Measurements from ENCODE around the gene KCNQ5.
"Not testable (repeated sequence)": the region's sequence is repeated elsewhere in the genome, so short reads cannot be mapped to it uniquely, and the experiment has no call there.

The KCNQ5 gene

DNA sequence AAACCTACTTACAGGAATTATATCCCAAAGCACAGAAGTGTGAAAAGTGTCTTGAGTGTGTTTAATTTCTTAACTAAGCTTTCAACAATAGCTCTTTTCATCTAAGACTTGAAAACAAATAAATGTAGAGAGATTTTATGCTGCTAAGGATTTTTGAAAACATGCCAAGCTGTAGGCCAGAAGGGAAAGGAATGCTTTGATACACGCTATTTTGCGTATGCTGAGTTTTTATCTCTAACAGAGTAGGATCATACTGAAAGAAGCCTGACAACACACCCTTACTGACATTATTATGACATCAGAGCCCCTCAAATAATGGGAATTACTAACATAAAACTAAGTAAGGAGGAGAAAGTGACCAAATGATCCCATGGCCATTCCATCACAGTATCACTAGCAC lies 338.0 kb downstream of the KCNQ5 start:
- peak; percentile 48 for DNase-seq

GRCh38 chr6:72963946-72964345 lies 342.1 kb downstream of the KCNQ5 start:
- DNase-seq = peak; percentile 15

GRCh38 chr6:72966628-72967280 lies 344.9 kb downstream of the KCNQ5 start:
- DNase-seq = peak; percentile 64

DNA sequence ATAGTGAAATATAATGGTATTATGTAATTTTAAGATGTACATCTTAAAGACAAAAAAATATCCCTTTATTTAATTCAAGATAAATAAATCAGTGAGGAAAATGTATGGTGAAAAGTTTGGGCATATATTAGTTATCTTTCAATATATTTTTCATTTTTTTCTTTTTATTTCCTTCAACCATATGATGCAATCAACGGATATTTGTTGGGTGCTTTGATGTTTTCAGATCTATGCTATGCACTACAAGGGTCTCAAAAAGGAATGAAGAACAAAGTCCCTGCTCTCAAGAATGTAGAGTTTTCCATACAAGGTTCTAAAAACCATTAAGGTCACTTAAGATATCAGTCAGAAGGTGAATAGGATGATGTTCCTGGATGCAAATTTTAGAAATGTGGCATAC lies 345.5 kb downstream of the KCNQ5 start:
- DNase-seq = no peak

GRCh38 chr6:72968704-72969103 lies 346.8 kb downstream of the KCNQ5 start:
- peak; percentile 25 for DNase-seq

- no peak for DNase-seq
Measured at GRCh38 chr6:72969666-72970065, 347.8 kb downstream of the KCNQ5 start.

GRCh38 chr6:72972579-72972978 lies 350.7 kb downstream of the KCNQ5 start:
- no peak for DNase-seq

DNA sequence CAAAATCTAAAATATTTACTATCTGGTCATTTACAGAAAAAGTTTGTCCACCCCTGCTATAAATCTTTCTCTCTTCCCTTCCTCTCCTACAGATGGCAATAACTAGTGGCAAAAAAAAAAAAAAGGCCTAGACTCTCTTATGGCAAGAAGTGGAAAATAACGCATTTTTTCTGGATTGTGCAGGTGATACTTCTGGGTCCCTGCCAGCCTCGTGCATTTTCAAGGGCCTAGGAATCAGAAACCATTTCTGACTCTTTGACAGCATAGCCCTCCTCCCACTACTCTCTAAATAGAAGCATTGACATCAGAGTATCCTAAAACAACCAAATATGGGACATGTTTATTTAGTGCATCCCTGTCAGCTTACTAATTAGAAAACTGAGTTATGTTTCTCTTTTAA lies 352.4 kb downstream of the KCNQ5 start:
- DNase-seq = no peak

DNA sequence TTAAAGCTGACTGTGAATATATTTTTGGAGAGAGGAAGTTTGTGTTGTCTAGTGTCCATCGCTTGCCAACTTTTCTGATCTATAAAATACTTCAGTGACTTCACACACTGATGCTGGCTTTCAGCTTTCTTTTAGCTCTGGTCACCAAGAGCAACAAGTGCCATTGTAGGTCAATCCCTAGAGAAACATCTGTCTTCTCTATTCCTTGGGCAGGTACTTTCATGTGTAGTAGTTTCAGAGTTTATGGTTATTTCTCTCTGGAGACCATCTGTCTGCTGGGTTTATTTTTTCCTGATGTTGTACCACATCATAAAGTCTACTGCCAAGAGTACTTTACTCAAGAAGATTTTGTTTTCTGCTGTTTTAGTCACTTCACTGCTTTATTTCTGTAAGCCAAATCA lies 353.5 kb downstream of the KCNQ5 start:
- no peak for DNase-seq

- no peak for DNase-seq
Measured at GRCh38 chr6:72976484-72976883, 354.6 kb downstream of the KCNQ5 start.

DNA sequence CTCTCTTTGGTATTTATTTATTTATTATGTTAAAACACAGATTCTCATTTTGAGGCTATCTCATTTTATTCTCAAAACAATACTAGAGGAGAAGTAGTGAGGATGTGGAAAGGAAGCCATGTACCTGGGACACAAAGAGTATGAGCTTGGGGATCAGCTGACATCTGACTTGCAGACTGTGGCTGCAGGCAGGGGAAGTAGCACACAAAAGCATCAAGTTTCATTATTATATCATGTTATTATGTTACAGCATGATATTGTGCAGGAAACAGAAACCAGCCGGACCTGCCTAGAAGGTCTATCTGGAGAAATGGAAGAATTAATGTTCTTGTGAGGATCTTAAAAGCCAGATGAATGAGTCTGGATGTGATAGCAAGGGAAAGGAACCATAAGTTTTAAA lies 355.2 kb downstream of the KCNQ5 start:
- DNase-seq = no peak

DNA sequence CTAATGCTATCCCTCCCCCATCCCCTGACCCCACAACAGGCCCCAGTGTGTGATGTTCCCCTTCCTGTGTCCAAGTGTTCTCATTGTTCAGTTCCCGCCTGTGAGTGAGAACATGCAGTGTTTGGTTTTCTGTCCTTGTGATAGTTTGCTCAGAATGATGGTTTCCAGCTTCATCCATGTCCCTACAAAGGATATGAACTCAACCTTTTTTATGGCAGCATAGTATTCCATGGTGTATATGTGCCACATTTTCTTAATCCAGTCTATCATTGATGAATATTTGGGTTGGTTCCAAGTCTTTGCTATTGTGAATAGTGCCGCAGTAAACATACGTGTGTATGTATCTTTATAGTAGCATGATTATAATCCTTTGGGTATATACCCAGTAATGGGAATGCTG lies 356.9 kb downstream of the KCNQ5 start:
- not testable (repeated sequence) for DNase-seq

GRCh38 chr6:72984189-72984831 lies 362.4 kb downstream of the KCNQ5 start:
- DNase-seq = not testable (repeated sequence)

DNA sequence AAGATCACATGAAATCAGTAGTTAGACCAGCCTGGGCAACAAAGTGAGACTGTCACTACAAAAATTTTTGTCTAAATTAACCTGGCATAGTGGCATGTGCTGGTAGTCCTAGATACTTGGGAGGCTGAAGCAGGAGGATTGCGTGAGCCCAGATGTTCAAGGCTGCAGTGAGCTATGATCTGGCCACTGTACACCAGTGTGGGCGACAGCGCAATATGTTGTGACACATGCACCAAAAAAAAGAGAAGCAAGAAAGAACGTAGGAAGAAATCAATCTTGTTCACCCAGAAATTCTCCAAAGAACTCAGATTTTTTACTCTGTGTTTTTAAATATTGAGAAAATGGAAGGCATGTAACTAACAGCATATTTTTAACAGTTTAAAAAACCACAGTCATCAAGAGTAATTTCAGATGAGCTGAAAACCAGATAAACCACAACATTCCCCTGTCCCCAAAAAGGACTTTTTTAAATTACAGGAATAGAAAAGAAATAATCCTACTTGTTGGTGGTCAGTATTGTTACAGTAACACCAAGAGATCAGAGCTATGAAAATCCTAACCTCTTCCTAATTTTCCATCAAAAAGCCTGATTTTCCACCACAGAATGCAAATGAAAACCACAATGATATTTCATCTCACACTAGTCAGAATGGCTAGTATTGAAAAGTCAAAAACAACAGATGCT lies 363.3 kb downstream of the KCNQ5 start:
- peak; percentile 84 for DNase-seq

- DNase-seq = no peak
Measured at GRCh38 chr6:72987301-72987700, 365.4 kb downstream of the KCNQ5 start.

- no peak for DNase-seq
Measured at GRCh38 chr6:72999995-73000394, 378.1 kb downstream of the KCNQ5 start.

DNA sequence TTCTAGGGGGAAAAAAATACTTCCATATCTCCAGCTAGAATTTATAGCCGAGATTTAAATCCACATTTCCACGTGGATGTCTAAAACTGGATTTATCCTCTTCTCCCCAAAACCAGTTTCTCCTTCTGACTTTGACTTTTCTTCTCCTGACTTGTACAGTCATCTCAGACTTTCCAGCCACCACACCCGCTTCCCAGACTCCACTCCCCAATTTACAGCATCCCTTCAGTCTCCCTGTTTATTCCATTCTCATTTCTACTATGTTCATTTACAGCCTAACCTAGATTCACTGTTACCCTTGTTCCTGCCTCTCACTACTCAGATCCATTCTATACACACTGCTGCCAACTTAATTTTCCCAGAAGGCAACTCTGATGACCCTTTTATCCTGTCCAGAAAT lies 378.6 kb downstream of the KCNQ5 start:
- DNase-seq = no peak

GRCh38 chr6:73002588-73002987 lies 380.7 kb downstream of the KCNQ5 start:
- no peak for DNase-seq

GRCh38 chr6:73003302-73003701 lies 381.4 kb downstream of the KCNQ5 start:
- no peak for DNase-seq

DNA sequence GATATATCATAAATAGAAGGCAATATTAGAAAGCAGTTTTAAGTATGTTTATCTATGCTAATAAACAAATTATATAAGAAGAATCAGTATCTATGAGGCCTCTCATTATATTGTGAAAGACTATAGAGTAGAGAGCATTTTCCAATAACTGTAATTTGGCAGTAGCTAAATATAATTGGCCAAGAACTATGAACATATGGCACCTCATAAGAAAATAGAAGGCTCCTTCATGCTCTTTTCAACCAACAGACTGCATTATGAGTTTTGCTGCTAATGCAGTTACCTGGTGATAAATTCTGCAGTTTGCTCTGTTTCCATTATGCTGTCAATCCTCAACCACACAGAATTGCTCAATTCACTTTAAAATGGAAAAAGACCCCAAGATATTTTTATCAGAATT lies 382.4 kb downstream of the KCNQ5 start:
- no peak for DNase-seq

- DNase-seq = no peak
Measured at GRCh38 chr6:73004861-73005260, 383.0 kb downstream of the KCNQ5 start.

GRCh38 chr6:73006146-73006545 lies 384.3 kb downstream of the KCNQ5 start:
- peak; percentile 6 for DNase-seq

- DNase-seq = no peak
Measured at GRCh38 chr6:73011945-73012344, 390.1 kb downstream of the KCNQ5 start.

- DNase-seq = no peak
Measured at GRCh38 chr6:73017476-73017875, 395.6 kb downstream of the KCNQ5 start.

Measured in fibroblast of skin of right quadriceps (primary cell).